RWPE2 (cell line): ENCODE results near the gene MBLAC1.
A peak's percentile ranks its signal among the peaks of the same experiment; 100 is the strongest.

Experiments
- ATAC-seq: fragments of 200-7000 bp; cut with Tn5 transposase; 3 replicates; pipeline ENCODE4 v1.9.1; 2021; ENCODE audit warnings: low read depth
- DNase-seq: peaks from one replicate; pipeline ENCODE4 v3.0.0-alpha.2; 2020; ENCODE audit warnings: low spot score
- H3K27ac ChIP-seq: fragments of 450-650 bp; 2 replicates; pipeline ENCODE4 v1.5.1; 2017; ENCODE audit warnings: mild to moderate bottlenecking; ENCODE audit not compliant: poor library complexity, severe bottlenecking
- H3K27me3 ChIP-seq: fragments of 250-450 bp; sonication (Bioruptor Pico); 2 replicates; pipeline ENCODE4 v1.5.1; 2021; ENCODE audit warnings: mild to moderate bottlenecking, moderate library complexity; ENCODE audit not compliant: insufficient read depth, poor library complexity, severe bottlenecking
- H3K36me3 ChIP-seq: fragments of 250-450 bp; sonication (Bioruptor Pico); 2 replicates; pipeline ENCODE4 v1.5.1; 2020; ENCODE audit warnings: low read depth, mild to moderate bottlenecking, moderate library complexity
- H3K4me1 ChIP-seq: fragments of 250-450 bp; sonication (Bioruptor Pico); 2 replicates; pipeline ENCODE4 v1.5.1; 2021; ENCODE audit warnings: mild to moderate bottlenecking, moderate library complexity; ENCODE audit not compliant: insufficient read depth, poor library complexity, severe bottlenecking
- H3K4me3 ChIP-seq: fragments of 250-450 bp; sonication (Bioruptor Pico); 2 replicates; pipeline ENCODE4 v1.5.1; 2021; ENCODE audit warnings: mild to moderate bottlenecking, moderate library complexity; ENCODE audit not compliant: severe bottlenecking
- H3K9me3 ChIP-seq: fragments of 250-450 bp; sonication (Bioruptor Pico); 2 replicates; pipeline ENCODE4 v1.5.1; 2021; ENCODE audit warnings: mild to moderate bottlenecking, moderate library complexity; ENCODE audit not compliant: severe bottlenecking
- TF ChIP-seq, protein P1 (sequence below): fragments of 450-650 bp; IDR thresholded peaks from one replicate; pipeline ENCODE4 v1.5.1; 2017; ENCODE audit warnings: mild to moderate bottlenecking, moderate library complexity; ENCODE audit not compliant: poor library complexity, severe bottlenecking

Gene MBLAC1

DNA sequence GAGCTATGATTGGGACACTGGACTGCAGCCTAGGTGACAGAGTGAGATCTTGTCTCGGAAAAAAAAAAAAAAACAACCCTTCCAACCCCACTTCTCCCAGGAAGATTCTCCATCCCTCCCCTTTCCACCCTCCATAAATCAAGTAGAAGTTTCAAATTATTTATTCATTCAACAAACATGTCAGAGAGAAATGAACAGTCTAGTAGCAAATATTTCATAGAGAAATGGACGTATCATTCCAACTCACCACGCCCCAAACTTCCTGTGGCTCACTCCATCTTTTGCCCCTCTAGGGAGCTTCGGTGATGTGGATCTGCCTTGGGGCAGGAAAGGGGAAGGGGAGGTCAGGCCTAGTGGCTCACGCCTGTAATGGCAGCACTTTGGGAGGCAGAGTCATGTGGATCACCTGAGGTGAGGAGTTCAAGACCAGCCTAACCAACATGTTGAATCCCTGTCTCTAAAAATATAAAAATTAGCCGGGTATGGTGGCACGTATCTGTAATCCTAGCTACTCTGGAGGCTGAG, 32.4 kb downstream of the MBLAC1 start:
- TF ChIP-seq, protein P1, sequence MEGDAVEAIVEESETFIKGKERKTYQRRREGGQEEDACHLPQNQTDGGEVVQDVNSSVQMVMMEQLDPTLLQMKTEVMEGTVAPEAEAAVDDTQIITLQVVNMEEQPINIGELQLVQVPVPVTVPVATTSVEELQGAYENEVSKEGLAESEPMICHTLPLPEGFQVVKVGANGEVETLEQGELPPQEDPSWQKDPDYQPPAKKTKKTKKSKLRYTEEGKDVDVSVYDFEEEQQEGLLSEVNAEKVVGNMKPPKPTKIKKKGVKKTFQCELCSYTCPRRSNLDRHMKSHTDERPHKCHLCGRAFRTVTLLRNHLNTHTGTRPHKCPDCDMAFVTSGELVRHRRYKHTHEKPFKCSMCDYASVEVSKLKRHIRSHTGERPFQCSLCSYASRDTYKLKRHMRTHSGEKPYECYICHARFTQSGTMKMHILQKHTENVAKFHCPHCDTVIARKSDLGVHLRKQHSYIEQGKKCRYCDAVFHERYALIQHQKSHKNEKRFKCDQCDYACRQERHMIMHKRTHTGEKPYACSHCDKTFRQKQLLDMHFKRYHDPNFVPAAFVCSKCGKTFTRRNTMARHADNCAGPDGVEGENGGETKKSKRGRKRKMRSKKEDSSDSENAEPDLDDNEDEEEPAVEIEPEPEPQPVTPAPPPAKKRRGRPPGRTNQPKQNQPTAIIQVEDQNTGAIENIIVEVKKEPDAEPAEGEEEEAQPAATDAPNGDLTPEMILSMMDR = no peak
- Histone ChIP-seq H3K4me3 (peak overlapping the region; percentile 93), H3K4me1 (peaks cover 4% of the 10 kb centered on the region), H3K27me3 (no peaks in the 10 kb centered on the region), H3K9me3 (no peaks in the 10 kb centered on the region), H3K36me3 (peaks cover 22% of the 10 kb centered on the region), H3K27ac (peak overlapping the region; percentile 71)
- no peak for ATAC-seq
- no peak for DNase-seq

DNA sequence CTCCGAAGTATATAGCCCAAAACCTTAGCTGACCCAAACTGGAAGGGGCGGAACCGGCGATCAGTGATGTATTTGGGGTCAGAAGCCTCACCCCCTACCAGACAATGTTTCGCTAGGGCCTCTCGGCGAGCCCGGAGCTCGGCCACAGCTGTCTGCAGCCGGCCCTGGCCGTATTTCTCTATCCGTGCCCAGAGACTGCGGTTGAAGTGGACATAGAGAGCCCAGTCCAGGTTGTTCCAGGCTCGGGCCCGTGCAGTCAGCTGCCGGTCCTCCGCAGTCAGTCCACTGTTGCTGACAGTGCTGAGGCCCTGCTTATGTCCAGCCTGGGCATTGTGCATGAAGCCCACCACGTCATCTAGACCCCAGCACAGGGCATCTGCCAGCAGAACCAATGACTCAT, 33.3 kb downstream of the MBLAC1 start:
- no peak for DNase-seq
- H3K4me3 ChIP-seq = no peak overlapping the region
- H3K27ac ChIP-seq = no peak overlapping the region
- H3K27me3 ChIP-seq = no peaks in the 10 kb centered on the region
- no peaks in the 10 kb centered on the region for H3K9me3 ChIP-seq
- TF ChIP-seq, protein P1 = no peak
- H3K4me1 ChIP-seq = peaks cover 4% of the 10 kb centered on the region
- no peak for ATAC-seq
- H3K36me3 ChIP-seq = peaks cover 21% of the 10 kb centered on the region

DNA sequence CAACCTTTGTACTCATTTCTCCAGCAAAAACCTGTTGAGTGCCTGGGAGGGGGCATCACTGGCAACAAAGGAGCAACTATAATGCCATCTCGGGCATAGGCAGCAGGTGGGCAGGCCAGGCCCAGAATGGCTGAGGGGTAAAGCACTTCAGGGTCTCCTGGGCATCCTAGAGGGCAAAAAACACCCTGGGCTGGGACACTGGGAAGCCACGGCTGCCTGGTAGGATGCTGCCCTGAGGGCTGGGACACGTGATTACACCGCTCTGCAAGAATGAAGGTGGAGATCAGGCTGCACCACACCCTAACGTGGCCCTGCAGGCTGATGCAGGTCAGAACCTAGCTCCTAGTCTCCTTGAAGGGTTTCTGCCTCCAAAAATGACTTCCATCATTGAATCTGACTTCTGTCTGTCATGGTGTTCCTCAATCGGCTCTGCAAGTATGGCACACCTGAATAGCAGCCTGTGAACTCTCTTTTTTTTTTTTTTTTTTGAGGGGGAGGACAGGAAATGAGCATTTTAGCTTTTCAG, 36.3 kb downstream of the MBLAC1 start:
- peaks cover 7% of the 10 kb centered on the region for H3K4me1 ChIP-seq
- ATAC-seq (peak; percentile 87), DNase-seq (no peak)
- no peaks in the 10 kb centered on the region for H3K27me3 ChIP-seq
- TF ChIP-seq, protein P1 = no peak
- H3K27ac ChIP-seq = peak overlapping the region; percentile 52
- H3K36me3 ChIP-seq = no peaks in the 10 kb centered on the region
- no peaks in the 10 kb centered on the region for H3K9me3 ChIP-seq
- H3K4me3 ChIP-seq = no peak overlapping the region

DNA sequence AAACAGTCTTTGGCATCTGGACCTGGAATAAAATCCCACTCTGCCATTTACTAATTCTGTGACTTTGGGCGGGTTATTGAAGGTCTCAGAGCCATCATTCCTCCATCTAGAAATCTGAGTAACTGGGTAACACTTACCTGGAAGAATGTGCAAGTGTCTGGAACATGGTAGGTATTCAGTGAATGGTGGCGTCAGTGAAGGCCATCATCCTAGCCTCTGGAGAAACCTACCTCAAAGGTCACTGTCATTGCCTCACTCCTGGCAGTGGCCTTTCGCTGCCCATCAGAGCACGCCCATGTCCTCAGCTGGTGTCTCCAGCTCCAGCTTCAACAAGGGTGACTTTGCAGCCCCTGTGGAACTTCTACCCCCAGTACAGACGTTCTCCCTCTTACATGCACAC, 37.1 kb downstream of the MBLAC1 start:
- DNase-seq (no peak), ATAC-seq (no peak)
- TF ChIP-seq, protein P1 = no peak
- Histone ChIP-seq H3K36me3 (no peaks in the 10 kb centered on the region), H3K27ac (peak overlapping the region; percentile 52), H3K4me3 (no peak overlapping the region), H3K4me1 (peaks cover 10% of the 10 kb centered on the region), H3K27me3 (no peaks in the 10 kb centered on the region), H3K9me3 (no peaks in the 10 kb centered on the region)

DNA sequence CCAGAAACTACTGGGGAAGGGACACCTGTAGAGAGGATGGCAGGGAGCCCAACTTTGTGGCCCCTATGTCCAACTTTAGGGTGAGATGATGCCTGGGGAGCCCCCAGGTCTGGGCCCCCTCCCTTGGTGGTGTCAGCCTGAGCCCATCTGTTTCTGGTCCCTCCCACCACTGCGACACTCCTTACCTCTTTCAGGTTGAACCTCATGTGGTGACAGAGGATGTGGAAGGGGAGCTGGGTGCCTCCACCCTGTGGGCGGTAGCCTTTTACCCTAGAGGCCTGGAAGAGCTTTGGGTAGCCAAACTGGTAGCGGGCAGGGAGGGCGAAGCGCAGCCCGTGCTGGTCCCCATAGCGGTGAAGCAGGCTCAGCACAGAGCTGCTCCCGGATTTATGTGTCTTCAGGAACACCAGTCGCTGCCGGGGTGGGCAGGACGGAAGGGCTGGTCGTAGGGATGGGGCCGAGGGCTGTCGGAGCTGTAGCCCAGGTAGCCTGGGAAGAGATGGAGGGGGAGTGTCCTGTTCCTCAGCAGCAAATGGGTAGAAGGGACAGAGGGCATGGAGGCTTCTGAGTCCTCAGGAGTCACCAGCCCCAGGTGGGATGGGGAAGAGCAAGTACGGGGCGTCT, 39.7 kb downstream of the MBLAC1 start:
- no peak overlapping the region for H3K4me3 ChIP-seq
- H3K9me3 ChIP-seq = no peaks in the 10 kb centered on the region
- DNase-seq = no peak
- peaks cover 10% of the 10 kb centered on the region for H3K4me1 ChIP-seq
- H3K36me3 ChIP-seq = no peaks in the 10 kb centered on the region
- TF ChIP-seq, protein P1 = no peak
- ATAC-seq = no peak
- H3K27ac ChIP-seq = no peak overlapping the region
- H3K27me3 ChIP-seq = no peaks in the 10 kb centered on the region
